Fibroblast of peridontal ligament (primary cell): ENCODE measurements around the gene FAM234A.
"Not testable (repeated sequence)": the region's sequence is repeated elsewhere in the genome, so short reads cannot be mapped to it uniquely, and the experiment has no call there.

Experiments
- DNase-seq: peaks from one replicate; pipeline ENCODE4 v3.0.0-alpha.2; 2010; ENCODE audit errors: extremely low read depth

The FAM234A gene

GRCh38 chr16:234468-235305 is at the start of gene FAM234A:
Gene FAM234A (plus strand): TSS chr16:234821. CDS start chr16:254414, 19,593 bp downstream.
- DNase-seq: peak; percentile 79

- no peak for DNase-seq
Measured at GRCh38 chr16:185213-185612, 49.4 kb upstream of the FAM234A start.

GRCh38 chr16:185691-186090 is 48.9 kb upstream of the FAM234A start:
- no peak for DNase-seq

- no peak for DNase-seq
Measured at GRCh38 chr16:187330-187729, 47.3 kb upstream of the FAM234A start.

GRCh38 chr16:188674-189073 is 45.9 kb upstream of the FAM234A start:
- DNase-seq: no peak

- no peak for DNase-seq
Measured at GRCh38 chr16:189604-190186, 44.9 kb upstream of the FAM234A start.

GRCh38 chr16:191831-192230 is 42.8 kb upstream of the FAM234A start:
- DNase-seq: no peak

GRCh38 chr16:192686-193085 is 41.9 kb upstream of the FAM234A start:
- DNase-seq: no peak

GRCh38 chr16:193441-193840 is 41.2 kb upstream of the FAM234A start:
- DNase-seq: no peak

GRCh38 chr16:194516-194915 is 40.1 kb upstream of the FAM234A start:
- DNase-seq: no peak

- peak; percentile 32 for DNase-seq
Measured at GRCh38 chr16:200388-200787, 34.2 kb upstream of the FAM234A start.

- no peak for DNase-seq
Measured at GRCh38 chr16:203246-203645, 31.4 kb upstream of the FAM234A start.

- DNase-seq: not testable (repeated sequence)
Measured at GRCh38 chr16:204046-204445, 30.6 kb upstream of the FAM234A start.

- DNase-seq: not testable (repeated sequence)
Measured at GRCh38 chr16:209359-209758, 25.3 kb upstream of the FAM234A start.

GRCh38 chr16:211631-212180 is 22.9 kb upstream of the FAM234A start:
- DNase-seq: not testable (repeated sequence)

GRCh38 chr16:212999-213398 is 21.6 kb upstream of the FAM234A start:
- no peak for DNase-seq

- no peak for DNase-seq
Measured at GRCh38 chr16:220021-220420, 14.6 kb upstream of the FAM234A start.

GRCh38 chr16:228151-228851 is 6.3 kb upstream of the FAM234A start:
- peak; percentile 9 for DNase-seq

GRCh38 chr16:228852-229730 is 5.5 kb upstream of the FAM234A start, which contains the start of gene LUC7L:
Gene LUC7L (minus strand): TSS chr16:229449. CDS start chr16:229339, 110 bp downstream.
- peak; percentile 76 for DNase-seq

- DNase-seq: no peak
Measured at GRCh38 chr16:229731-230281, 4.8 kb upstream of the FAM234A start.

- DNase-seq: not testable (repeated sequence)
Measured at GRCh38 chr16:230351-230750, 4.3 kb upstream of the FAM234A start.
